Measurements from ENCODE around the gene SULT1A2. TPM values are rescaled to one million over a fixed set of nuclear protein-coding genes. Genes with fewer than 3 reads are reported as not detected.
"Not testable (repeated sequence)": the region's sequence is repeated elsewhere in the genome, so short reads cannot be mapped to it uniquely, and the experiment has no call there.

SULT1A2 gene
- total RNA-seq, 1 experiment from 2014 or later, result 21.8 TPM

DNA sequence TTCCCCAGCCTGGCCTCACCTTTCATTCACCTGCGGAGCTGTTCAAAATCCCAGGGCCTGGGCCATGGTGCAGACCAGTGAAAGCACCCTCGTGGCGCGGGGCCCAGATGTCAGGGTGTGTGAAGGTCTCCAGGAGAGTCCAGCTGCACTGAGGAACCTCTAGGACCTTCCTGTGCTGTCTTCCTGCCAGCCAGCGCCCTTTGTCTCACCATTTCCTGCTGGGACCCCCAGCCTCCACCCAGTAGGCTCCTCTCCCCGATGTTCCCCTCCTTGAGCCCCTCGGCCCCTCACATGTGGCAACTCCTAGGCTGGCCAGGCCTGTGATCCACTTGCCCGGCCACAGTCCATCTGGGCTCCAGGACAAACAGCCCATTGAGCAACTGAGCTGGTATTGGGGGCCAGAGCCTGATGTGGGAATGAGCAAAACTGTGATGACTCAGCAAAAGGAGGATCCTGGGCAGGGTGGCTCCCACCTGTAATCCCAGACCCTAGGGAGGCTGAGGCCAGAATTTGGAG lies 677 bp downstream of the SULT1A2 start:
- Histone ChIP-seq H3K36me3 (ENCODE audit: low read depth) (0 out of 2 replicates have a peak, but pooled peaks cover 11% of the 10 kb centered on the region), H3K9me3 (ENCODE audit: insufficient read depth, low read depth) (no peaks in the 10 kb centered on the region), H3K4me1 (replicated peaks; ENCODE audit: insufficient read depth) (peaks cover 34% of the 10 kb centered on the region), H3F3A (ENCODE audit: insufficient read depth, low read depth) (peaks cover 23% of the 10 kb centered on the region), H3K4me3 (peak overlapping the region; percentile 67), H3K27ac (peak overlapping the region; percentile 94), H3K9me2 (ENCODE audit: insufficient read depth) (no peaks in the 10 kb centered on the region), H3K27me3 (ENCODE audit: insufficient read depth, low read depth) (no peaks in the 10 kb centered on the region), H4K20me1 (ENCODE audit: insufficient read depth) (no peaks in the 10 kb centered on the region), H2AFZ (no peak overlapping the region), H3K79me2 (ENCODE audit: low read depth) (peaks cover 27% of the 10 kb centered on the region), H3K4me2 (peak overlapping the region; percentile 99)
- peak in 1 of 2 experiments; percentile 48 for DNase-seq
- intact Hi-C loops (cut with micrococcal nuclease; ENCODE audit: unreplicated experiment), result loop anchor here (5.0 kb wide), 1 partner anchor 44 kb away; the partner anchor contains the start of gene SGF29
- TF ChIP-seq, protein P1, sequence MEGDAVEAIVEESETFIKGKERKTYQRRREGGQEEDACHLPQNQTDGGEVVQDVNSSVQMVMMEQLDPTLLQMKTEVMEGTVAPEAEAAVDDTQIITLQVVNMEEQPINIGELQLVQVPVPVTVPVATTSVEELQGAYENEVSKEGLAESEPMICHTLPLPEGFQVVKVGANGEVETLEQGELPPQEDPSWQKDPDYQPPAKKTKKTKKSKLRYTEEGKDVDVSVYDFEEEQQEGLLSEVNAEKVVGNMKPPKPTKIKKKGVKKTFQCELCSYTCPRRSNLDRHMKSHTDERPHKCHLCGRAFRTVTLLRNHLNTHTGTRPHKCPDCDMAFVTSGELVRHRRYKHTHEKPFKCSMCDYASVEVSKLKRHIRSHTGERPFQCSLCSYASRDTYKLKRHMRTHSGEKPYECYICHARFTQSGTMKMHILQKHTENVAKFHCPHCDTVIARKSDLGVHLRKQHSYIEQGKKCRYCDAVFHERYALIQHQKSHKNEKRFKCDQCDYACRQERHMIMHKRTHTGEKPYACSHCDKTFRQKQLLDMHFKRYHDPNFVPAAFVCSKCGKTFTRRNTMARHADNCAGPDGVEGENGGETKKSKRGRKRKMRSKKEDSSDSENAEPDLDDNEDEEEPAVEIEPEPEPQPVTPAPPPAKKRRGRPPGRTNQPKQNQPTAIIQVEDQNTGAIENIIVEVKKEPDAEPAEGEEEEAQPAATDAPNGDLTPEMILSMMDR (conservative IDR thresholded peaks at IDR 0.05), result no peak
- TF ChIP-seq EZH2 (IDR thresholded peaks at IDR 0.05; ENCODE audit: low read depth), result no peak
- BruUV-seq (replicated peaks), result no TSS peak
- CTCF ChIA-PET, result interaction anchor here (2.3 kb wide), 1 partner anchor 13 kb away, joined by 21 read pairs; the partner anchor contains the start of gene SULT1A1
- POLR2A ChIA-PET (ENCODE audit: unreplicated experiment), result interaction anchor here (0.5 to 2.3 kb wide), 5 partner anchors 14 to 304 kb away, joined by 3 to 59 read pairs (median 9); partner anchors contain the start of genes SBK1 and SULT1A1

DNA sequence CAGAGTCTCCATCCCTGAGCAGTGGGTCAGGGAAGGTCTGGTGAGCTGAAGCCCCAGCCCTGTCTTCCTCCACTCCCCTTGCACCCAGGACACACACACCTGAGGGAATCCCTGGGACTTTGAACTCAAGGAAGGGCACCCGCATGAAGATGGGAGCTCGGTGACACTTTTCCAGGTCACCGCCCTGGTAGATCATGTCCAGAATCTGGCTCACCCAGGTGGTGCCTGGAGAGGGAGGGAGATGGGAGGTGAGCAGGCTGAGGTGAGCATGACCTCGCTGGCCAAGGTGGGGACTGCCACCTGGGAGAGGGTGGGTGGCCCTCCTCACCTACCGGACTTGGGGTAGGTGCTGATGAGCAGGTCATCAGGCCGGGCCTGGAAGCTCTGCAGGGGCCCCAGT lies 1.4 kb downstream of the SULT1A2 start:
- DNase-seq; H3K9me2 ChIP-seq (ENCODE audit: insufficient read depth); H3K9me3 ChIP-seq (ENCODE audit: insufficient read depth, low read depth); POLR2A ChIA-PET (ENCODE audit: unreplicated experiment); CTCF ChIA-PET; H2AFZ ChIP-seq; BruUV-seq (replicated peaks); H4K20me1 ChIP-seq (ENCODE audit: insufficient read depth); H3K27me3 ChIP-seq (ENCODE audit: insufficient read depth, low read depth): not testable (repeated sequence)
- Histone ChIP-seq H3K36me3 (ENCODE audit: low read depth) (0 out of 2 replicates have a peak, but pooled peaks cover 11% of the 10 kb centered on the region), H3K4me2 (peak overlapping the region; percentile 99), H3F3A (ENCODE audit: insufficient read depth, low read depth) (peaks cover 23% of the 10 kb centered on the region), H3K79me2 (ENCODE audit: low read depth) (peaks cover 27% of the 10 kb centered on the region), H3K4me3 (peak overlapping the region; percentile 67; the same call in 1 of the 2 replicates), H3K27ac (peak overlapping the region; percentile 94), H3K4me1 (replicated peaks; ENCODE audit: insufficient read depth) (peaks cover 34% of the 10 kb centered on the region)
- intact Hi-C loops (cut with micrococcal nuclease; ENCODE audit: unreplicated experiment), result loop anchor here (5.0 kb wide), 1 partner anchor 43 kb away; the partner anchor contains the start of gene SGF29

DNA sequence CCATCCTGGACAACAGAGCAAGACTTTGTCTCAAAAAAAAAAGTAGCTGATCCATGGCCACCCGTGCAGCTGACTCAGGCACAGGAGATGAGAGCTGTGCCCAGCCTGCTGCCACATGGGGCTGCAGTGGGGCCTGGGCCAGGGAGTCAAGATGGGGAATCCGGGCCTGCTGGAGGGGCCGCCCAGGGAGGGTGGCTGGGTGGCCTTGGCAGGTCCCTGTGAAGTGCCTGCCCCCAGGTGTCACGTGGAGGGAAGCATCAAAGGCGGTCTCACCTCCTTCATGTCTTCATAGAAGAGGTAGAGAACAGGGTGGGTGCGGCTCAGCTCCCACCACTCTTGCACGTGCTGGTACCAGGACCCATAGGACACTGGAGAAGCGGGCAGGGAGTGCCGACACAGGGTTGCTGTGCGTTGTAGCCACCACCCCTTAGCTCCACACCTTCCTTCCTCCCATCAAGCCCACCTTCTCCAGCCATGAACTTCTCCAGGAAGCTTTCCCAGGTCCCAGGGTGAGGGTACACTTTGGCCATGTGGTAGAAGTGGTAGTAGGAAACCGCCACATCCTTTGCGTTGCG lies 3.8 kb downstream of the SULT1A2 start:
- Histone ChIP-seq H3F3A (ENCODE audit: insufficient read depth, low read depth) (peaks cover 28% of the 10 kb centered on the region), H3K4me1 (replicated peaks; ENCODE audit: insufficient read depth) (peaks cover 37% of the 10 kb centered on the region), H3K4me2 (no peak overlapping the region), H3K27me3 (ENCODE audit: insufficient read depth, low read depth) (no peaks in the 10 kb centered on the region), H3K9me3 (ENCODE audit: insufficient read depth, low read depth) (no peaks in the 10 kb centered on the region), H3K27ac (no peak overlapping the region), H3K4me3 (no peak overlapping the region), H3K9me2 (ENCODE audit: insufficient read depth) (no peaks in the 10 kb centered on the region), H2AFZ (no peak overlapping the region), H3K79me2 (ENCODE audit: low read depth) (peaks cover 27% of the 10 kb centered on the region), H4K20me1 (ENCODE audit: insufficient read depth) (no peaks in the 10 kb centered on the region), H3K36me3 (ENCODE audit: low read depth) (peaks cover 25% of the 10 kb centered on the region; the same call in 1 of the 2 replicates)
- intact Hi-C loops (cut with micrococcal nuclease; ENCODE audit: unreplicated experiment), result no loop called here
- CTCF ChIA-PET, result interaction anchor here (1.6 kb wide), 1 partner anchor 17 kb away, joined by 3 read pairs; the partner anchor contains the start of gene SULT1A1
- BruUV-seq (replicated peaks), result no TSS peak
- POLR2A ChIA-PET (ENCODE audit: unreplicated experiment), result interaction anchor here (0.6 kb wide), 1 partner anchor 460 kb away, joined by 4 read pairs; no protein-coding TSS in a partner anchor
- DNase-seq, result no peak
- TF ChIP-seq, protein P1 (conservative IDR thresholded peaks at IDR 0.05), result no peak
- no peak for TF ChIP-seq EZH2 (IDR thresholded peaks at IDR 0.05; ENCODE audit: low read depth)

Measured in PC-9 (cell line).